ENCODE measurements around the gene MORC1. TPM values are rescaled to one million over a fixed set of nuclear protein-coding genes. Genes with fewer than 3 reads are reported as not detected.

The MORC1 gene
- total RNA-seq, 4 donors from 2014 or later = not detected

DNA sequence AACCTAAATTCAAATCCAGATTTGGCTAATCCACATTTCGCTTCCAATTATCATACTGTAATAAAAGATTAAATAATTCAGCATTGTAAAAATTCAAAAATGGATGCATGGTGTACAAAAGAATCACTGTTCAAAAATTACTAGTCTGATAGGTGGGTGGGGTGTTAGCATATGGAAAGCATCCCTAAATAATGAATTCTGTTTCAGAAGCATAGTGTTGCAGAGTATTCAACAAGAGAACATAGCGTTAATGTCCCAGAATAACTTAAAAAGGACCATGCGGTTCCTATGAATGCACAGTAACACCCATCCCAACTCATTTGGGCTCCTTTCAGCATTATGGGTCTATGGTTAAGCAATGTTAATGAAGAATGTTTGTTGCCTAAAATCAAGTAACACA is 51.1 kb downstream of the MORC1 start:
- H3K36me3 ChIP-seq = no peaks in the 10 kb centered on the region
- H3K27ac ChIP-seq (replicated peaks in 1 of 4) = no peak overlapping the region
- WGBS = 88% methylated on average over 3 of the region's 3 CpGs
- H3K4me1 ChIP-seq = peaks cover 0 to 2% (median 0%) of the 10 kb centered on the region in 4 donors
- H3K27me3 ChIP-seq = no peaks in the 10 kb centered on the region
- no peaks in the 10 kb centered on the region for H3K9me3 ChIP-seq
- no peak overlapping the region for H3K4me3 ChIP-seq
- intact Hi-C loops (cut with DNase I) = no loop called here
- DNase-seq (ENCODE audit: extremely low spot score) = no peak
- TF ChIP-seq, protein P1, sequence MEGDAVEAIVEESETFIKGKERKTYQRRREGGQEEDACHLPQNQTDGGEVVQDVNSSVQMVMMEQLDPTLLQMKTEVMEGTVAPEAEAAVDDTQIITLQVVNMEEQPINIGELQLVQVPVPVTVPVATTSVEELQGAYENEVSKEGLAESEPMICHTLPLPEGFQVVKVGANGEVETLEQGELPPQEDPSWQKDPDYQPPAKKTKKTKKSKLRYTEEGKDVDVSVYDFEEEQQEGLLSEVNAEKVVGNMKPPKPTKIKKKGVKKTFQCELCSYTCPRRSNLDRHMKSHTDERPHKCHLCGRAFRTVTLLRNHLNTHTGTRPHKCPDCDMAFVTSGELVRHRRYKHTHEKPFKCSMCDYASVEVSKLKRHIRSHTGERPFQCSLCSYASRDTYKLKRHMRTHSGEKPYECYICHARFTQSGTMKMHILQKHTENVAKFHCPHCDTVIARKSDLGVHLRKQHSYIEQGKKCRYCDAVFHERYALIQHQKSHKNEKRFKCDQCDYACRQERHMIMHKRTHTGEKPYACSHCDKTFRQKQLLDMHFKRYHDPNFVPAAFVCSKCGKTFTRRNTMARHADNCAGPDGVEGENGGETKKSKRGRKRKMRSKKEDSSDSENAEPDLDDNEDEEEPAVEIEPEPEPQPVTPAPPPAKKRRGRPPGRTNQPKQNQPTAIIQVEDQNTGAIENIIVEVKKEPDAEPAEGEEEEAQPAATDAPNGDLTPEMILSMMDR (IDR thresholded peaks at IDR 0.05) = no peak
- TF ChIP-seq POLR2AphosphoS5 (IDR thresholded peaks at IDR 0.05) (no peak), EP300 (IDR thresholded peaks at IDR 0.05) (no peak), POLR2A (IDR thresholded peaks at IDR 0.05; ENCODE audit: low read depth) (no peak)

DNA sequence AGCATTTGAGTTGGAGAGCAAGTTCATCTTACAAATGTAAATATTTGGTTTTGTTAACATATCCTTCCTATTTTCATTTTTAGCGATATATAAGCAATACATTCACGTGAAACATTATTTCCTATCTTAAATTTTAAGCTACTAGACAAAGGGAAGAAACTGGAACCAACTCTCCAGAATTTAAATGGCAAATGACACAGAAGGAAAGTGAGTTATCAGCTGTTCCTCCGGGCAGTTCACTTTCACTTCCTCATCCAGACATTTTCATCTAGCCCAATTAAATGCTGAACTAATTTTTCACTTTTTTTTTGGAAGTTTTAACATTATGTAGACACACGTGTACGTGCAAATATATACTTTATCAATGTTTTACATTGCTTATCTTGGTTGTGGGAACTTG is 58.7 kb downstream of the MORC1 start:
- Histone ChIP-seq H3K27ac (replicated peaks in 1 of 4) (no peak overlapping the region), H3K27me3 (no peaks in the 10 kb centered on the region), H3K36me3 (no peaks in the 10 kb centered on the region), H3K4me1 (peaks cover 0 to 4% (median 0%) of the 10 kb centered on the region in 4 donors), H3K4me3 (no peak overlapping the region), H3K9me3 (no peaks in the 10 kb centered on the region)
- no peak for DNase-seq (ENCODE audit: extremely low spot score)
- 10% methylated on average over 5 of the region's 5 CpGs for WGBS
- TF ChIP-seq POLR2A (IDR thresholded peaks at IDR 0.05; ENCODE audit: low read depth) (no peak), EP300 (IDR thresholded peaks at IDR 0.05) (no peak), POLR2AphosphoS5 (IDR thresholded peaks at IDR 0.05) (no peak)
- TF ChIP-seq, protein P1 (IDR thresholded peaks at IDR 0.05) = no peak
- intact Hi-C loops (cut with DNase I) = no loop called here

DNA sequence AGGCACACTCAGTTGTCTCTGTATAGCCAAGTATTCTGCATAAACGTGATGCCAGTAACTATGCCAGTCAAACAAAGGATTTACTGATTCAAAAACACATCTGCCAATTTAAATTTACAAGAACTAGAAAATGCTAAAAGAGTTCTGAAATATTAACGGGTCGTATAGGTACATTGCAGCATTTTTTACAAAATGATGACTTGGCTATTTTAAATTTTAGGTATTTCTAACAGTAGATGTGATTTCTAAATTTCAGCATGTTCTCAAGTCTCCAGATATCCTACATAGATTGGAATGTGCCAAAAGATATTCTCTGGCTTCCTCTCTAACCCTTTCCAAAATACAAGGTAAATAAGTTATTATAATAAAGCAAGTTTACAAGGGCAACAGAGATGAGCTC is 60.3 kb downstream of the MORC1 start:
- Histone ChIP-seq H3K27ac (replicated peaks in 1 of 4) (no peak overlapping the region), H3K4me3 (no peak overlapping the region), H3K36me3 (no peaks in the 10 kb centered on the region), H3K4me1 (peaks cover 0 to 4% (median 0%) of the 10 kb centered on the region in 4 donors), H3K27me3 (no peaks in the 10 kb centered on the region), H3K9me3 (no peaks in the 10 kb centered on the region)
- DNase-seq (ENCODE audit: extremely low spot score) = no peak
- intact Hi-C loops (cut with DNase I) = no loop called here
- no peak for TF ChIP-seq POLR2AphosphoS5 (IDR thresholded peaks at IDR 0.05)
- no peak for TF ChIP-seq EP300 (IDR thresholded peaks at IDR 0.05)
- TF ChIP-seq, protein P1 (IDR thresholded peaks at IDR 0.05) = no peak
- TF ChIP-seq POLR2A (IDR thresholded peaks at IDR 0.05; ENCODE audit: low read depth) = no peak
- 86% methylated on average over 3 of the region's 3 CpGs for WGBS

DNA sequence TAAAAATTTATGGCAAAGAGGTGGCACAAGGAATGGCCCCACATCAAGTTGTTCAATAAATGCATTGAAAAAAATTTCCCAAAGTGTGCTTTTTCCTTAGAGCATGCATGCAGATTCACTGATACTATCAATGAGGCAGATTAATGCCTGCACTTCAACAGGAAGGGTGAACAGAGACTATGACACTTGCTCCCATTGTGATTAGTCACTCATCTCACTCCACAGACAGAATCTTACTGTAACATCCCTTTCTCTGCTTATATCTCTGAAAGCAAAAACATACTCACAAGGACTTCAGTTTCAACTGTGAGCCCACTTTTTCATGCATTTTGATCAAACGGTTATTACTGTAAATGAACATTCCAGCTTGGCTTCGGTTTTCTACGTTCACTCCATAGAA is 60.9 kb downstream of the MORC1 start:
- intact Hi-C loops (cut with DNase I) = no loop called here
- Histone ChIP-seq H3K4me1 (peaks cover 0 to 4% (median 0%) of the 10 kb centered on the region in 4 donors), H3K9me3 (no peaks in the 10 kb centered on the region), H3K36me3 (no peaks in the 10 kb centered on the region), H3K27ac (replicated peaks in 1 of 4) (no peak overlapping the region), H3K27me3 (no peaks in the 10 kb centered on the region), H3K4me3 (no peak overlapping the region)
- no peak for DNase-seq (ENCODE audit: extremely low spot score)
- TF ChIP-seq EP300 (IDR thresholded peaks at IDR 0.05) (no peak), POLR2A (IDR thresholded peaks at IDR 0.05; ENCODE audit: low read depth) (no peak), POLR2AphosphoS5 (IDR thresholded peaks at IDR 0.05) (no peak)
- TF ChIP-seq, protein P1 (IDR thresholded peaks at IDR 0.05) = no peak
- 96% methylated on average over 3 of the region's 3 CpGs for WGBS

DNA sequence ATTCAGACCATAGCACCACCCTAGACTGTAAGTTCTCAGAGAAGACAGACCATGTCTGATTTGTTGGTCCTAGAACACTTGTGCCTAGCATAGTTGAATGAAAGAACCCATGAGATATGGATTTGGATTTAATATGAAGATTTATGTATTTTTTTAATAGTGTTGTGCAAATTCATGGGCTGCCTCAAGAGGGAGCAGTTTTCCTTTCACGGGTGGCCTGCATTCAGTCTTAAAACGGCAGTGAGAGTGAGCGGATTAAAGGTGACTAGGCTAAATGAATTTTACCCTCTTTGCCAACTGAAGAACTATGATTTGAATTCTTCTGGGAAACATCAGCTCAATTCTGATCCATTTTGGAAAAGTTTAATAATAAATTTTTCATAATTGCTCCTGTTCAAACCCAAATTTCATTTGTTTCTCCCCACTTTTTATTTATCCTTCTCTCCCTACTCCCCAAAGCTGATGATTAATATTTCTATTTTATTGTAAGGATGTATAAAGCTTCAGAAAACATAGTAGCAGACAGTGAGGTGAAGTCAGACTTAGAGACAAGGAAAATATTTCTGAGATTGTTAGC is 67.3 kb downstream of the MORC1 start:
- WGBS = 53% methylated on average over 3 of the region's 3 CpGs
- TF ChIP-seq, protein P1 (IDR thresholded peaks at IDR 0.05) = peak in 1 of 3 experiments; percentile 14
- TF ChIP-seq POLR2A (IDR thresholded peaks at IDR 0.05; ENCODE audit: low read depth) = no peak
- Histone ChIP-seq H3K9me3 (no peaks in the 10 kb centered on the region), H3K36me3 (no peaks in the 10 kb centered on the region), H3K27ac (replicated peaks in 1 of 4) (no peak overlapping the region), H3K4me3 (no peak overlapping the region), H3K27me3 (no peaks in the 10 kb centered on the region), H3K4me1 (no peaks in the 10 kb centered on the region)
- intact Hi-C loops (cut with DNase I) = no loop called here
- no peak for DNase-seq (ENCODE audit: extremely low spot score)
